CD4-positive, alpha-beta T cell treated with Interleukin-10 for 1 hour (primary cell): ENCODE results near the gene OSGIN1.

ENCODE experiments used
- DNase-seq: peaks from one replicate; pipeline ENCODE4 v3.0.0-alpha.2; 2020

Gene OSGIN1

GRCh38 chr16:83973581-83974385, 20.7 kb downstream of the OSGIN1 start:
- no peak for DNase-seq

- no peak for DNase-seq
Observed at GRCh38 chr16:83974475-83974874, 21.4 kb downstream of the OSGIN1 start.

DNA sequence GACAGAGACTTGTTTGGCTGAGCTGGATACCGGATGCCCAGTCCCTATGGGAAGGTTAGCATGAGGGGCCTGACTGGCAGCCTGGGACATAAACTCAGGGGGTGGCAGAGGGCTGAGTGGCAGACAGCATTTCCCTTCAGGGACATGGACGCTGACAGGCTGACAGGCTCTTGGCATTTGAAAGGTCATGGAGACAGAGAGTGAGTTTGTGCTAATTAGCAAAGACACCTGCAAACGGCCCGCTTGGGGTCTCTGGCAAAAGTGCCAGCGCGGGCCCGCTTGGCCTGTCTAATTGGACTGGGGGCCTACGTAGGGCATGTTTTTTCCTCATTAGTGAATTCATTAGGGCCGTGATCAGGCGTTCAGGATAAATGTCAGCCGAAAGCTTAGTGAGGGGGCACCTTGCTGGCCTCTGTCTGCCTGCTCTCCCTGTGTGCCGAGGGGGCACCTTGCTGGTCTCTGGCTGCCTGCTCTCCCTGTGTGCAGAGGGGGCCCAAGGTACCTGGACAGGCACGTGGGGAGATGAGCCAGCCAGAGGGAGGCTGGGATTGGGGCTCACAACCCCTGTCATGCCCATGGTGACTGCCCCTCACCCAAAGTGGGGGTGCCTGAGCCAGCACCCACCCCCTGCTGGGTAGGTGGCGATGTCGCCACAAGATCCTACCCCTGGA, 22.7 kb downstream of the OSGIN1 start:
- DNase-seq: no peak

DNA sequence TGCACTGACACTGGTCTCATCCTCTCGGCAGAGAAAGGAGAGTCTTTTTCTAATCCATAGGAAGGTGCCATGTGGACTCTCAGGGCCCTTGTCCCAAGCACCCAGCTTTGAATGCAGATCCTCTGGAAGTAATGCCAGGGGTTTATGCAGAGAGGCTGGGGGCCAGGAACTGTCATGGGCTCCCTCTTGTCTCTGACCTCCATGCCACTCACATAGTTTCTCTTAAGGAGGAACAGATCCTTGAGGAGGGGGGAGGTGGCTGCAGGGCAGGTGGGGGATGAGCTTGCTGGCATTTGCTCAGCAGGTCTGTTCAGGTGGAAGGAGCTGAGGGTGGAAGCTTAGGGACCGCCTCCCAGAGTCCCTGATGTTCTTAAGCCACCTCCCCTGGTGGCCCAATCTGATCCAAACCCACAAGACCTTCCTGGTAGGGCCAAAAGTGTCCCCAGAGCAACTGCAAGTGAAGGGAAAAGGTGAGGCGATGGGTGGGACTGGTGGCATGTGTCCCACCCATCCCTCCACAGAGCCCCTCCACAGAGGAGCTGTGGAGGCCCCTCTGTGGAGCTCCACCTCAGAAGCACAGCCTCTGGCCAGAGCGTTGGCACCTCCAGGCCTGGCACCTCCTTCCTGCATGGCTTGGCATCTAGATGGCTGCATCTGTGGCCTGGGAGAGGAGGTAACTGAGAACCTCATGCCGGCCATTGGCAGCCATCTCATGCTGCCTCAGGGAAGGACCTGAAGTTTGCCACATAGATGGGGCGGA, 24.2 kb downstream of the OSGIN1 start:
- DNase-seq: no peak

- no peak for DNase-seq
Observed at GRCh38 chr16:83978401-83978904, 25.4 kb downstream of the OSGIN1 start.

- DNase-seq: no peak
Observed at GRCh38 chr16:83979441-83979840, 26.4 kb downstream of the OSGIN1 start.

GRCh38 chr16:83980794-83981193, 27.8 kb downstream of the OSGIN1 start:
- no peak for DNase-seq

DNA sequence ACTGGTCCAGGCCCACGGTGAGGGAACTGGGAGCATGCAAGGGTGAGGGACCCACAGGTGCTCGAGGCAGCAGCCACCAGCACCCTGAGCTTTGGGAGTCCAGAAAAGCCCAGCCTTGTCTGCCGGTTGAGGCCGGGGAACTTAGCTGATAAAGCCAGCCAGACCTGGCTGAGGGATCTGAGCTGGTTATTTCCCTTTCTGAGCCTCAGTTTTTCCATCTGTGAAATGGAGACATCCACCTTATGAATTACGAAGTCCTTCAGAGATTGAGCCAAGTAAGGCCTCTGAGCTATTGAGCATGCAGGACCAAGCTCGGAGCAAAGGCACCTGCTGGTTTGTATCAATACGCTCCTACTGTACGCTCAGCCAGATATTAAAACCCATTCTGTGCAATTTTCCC, 28.8 kb downstream of the OSGIN1 start:
- no peak for DNase-seq

GRCh38 chr16:83983491-83983890, 30.5 kb downstream of the OSGIN1 start:
- DNase-seq: no peak

- DNase-seq: no peak
Observed at GRCh38 chr16:83989300-83989699, 36.3 kb downstream of the OSGIN1 start.

DNA sequence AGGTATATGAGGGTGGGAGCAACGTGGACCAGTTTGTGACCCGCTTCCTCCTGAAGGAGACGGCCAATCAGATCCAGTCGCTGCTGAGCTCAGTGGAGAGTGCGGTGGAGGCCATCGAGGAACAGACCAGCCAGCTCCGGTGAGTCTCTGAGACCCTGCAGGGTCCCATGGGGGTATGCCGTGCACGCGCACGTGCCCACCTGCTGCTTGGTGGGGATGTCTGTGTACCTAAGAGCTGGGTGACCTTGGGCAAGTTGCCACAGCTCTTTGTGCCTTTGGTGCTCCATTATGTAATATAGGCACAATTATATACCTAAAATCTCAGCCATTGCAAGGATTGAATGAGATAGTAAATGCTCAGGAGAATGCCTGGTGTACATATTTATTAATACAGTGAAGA, 37.5 kb downstream of the OSGIN1 start:
- DNase-seq: no peak

GRCh38 chr16:83992624-83993023, 39.6 kb downstream of the OSGIN1 start:
- no peak for DNase-seq

- DNase-seq: no peak
Observed at GRCh38 chr16:83994087-83994486, 41.0 kb downstream of the OSGIN1 start.

DNA sequence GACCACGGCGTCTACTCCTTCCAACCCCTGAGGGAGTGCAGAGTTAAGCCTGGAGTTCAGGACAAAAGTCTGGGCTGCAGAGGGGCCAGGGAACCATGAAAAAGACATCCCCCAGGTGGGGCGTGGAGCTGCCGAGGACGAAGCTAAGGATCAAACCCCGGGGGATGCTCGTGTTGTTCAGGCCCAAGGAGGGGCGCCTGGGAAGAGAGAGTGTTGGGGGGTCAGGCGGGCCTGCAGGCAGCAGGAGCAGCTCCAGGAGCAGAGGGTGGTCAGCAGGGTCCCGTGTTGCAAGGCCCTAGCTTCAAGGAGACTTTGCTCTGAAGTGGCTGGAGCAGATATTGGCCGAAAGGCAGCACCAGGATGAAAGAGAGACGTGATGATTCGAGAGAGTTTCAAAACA, 41.7 kb downstream of the OSGIN1 start:
- no peak for DNase-seq

- no peak for DNase-seq
Observed at GRCh38 chr16:83995754-83996153, 42.7 kb downstream of the OSGIN1 start.

DNA sequence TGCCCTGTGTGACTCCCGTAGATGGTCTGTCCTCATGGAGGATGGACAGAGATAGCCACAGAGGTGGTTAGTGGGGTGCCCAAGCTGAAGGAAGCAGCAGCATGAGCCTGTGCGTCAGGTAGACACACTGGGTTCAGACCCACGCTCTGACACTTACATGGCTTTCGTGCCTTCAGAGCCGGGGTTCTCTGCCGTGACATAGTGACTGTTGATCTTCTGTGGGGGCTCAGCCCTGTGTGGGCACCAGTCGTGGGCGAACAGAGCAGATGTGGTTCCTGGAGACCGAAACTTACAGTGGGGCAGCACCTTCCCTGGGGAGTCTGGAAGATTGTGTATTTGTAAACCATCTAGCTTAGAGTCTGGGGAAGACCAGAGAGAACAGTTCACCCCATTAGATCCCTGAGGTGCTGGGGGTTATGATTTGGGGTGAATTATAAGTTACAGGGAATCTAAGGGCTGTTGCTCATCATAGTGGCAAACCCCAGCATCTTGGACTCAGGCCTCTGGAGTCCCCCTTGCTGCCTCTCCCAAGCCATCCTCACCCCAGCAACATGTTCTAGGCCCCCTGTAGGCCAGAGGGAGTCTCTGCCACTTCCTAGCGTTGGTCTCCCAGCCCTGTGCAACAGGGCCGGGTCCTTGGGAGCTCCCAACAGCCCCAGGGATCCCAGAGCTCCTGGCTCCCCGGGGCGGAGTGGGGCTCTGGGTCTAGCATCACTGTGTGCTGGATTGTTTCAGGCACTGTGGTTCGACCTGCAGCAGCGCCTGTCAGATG, 43.6 kb downstream of the OSGIN1 start:
- DNase-seq: no peak

DNA sequence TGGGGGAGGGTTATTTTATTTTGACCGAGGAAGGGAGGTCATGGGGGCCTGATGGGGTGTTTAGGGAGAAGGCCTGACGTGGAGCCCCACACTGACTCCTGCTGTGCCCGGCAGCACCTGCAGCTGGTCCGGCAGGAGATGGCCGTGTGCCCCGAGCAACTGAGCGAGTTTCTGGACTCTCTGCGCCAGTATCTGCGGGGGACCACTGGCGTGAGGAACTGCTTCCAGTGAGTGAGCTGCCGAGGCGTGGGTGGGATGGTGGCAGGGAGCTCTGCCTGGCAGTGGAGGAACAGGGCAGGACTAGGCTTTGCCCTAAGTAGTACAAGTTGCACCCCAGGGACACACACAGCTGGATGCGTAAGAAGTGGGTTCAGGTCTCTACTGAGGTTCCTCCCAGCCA, 45.1 kb downstream of the OSGIN1 start:
- DNase-seq: no peak

DNA sequence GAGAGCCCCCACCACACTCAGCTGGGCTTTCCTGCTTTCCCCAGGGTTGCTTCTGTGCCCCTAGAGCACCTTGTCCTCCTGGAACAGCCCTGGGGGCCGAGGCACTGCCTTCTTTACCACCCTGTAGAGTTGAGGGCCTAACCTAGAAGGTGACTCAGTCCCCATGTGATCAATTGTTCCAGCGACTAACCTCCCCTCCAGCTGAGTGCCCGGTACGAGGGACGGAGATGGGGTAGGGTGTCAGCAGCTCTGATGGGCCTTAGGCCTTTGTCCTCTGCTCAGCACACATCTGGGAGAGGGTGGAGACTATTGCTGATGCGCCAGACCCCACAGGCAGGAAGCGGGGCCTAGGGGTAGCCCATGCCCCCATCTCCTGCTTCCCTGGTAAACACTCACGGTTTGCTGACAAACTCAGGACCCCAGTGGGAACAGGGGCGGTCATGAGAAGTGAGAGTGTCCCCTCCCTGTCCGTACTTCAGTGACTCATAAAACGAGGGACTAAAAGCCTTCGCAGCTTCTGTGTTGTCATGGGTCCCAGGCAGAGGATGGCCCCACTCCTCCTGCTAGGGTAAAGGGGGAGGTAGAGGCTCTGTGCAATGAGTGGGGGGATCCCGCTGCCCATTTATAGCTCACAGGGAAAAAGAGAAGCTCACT, 48.1 kb downstream of the OSGIN1 start:
- no peak for DNase-seq

GRCh38 chr16:84001726-84002125, 48.7 kb downstream of the OSGIN1 start:
- DNase-seq: no peak

DNA sequence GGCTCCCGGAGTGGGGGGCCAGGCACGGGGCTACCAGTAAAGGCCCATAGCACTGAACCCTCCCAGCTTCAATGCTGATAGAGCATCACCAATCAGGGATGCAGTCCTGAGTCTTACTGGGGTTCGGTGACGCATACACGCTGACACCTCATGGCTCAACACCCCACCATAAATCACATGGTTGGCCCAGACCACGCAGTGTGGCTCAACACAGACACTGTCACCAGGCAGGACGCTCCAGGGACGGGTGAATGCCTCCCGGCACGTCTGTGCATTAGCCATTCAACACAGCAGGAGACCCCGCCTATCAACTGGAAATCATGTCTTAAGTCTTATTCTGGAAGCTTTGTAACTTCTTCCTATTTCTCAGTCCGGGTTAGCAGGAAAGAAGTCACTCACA, 50.0 kb downstream of the OSGIN1 start:
- no peak for DNase-seq

GRCh38 chr16:84004442-84004841, 51.4 kb downstream of the OSGIN1 start:
- no peak for DNase-seq

GRCh38 chr16:84005391-84005790, 52.4 kb downstream of the OSGIN1 start:
- DNase-seq: no peak
